ENCODE measurements around the gene UBN1.
"Not testable (repeated sequence)": the region's sequence is repeated elsewhere in the genome, so short reads cannot be mapped to it uniquely, and the experiment has no call there.

The UBN1 gene

DNA sequence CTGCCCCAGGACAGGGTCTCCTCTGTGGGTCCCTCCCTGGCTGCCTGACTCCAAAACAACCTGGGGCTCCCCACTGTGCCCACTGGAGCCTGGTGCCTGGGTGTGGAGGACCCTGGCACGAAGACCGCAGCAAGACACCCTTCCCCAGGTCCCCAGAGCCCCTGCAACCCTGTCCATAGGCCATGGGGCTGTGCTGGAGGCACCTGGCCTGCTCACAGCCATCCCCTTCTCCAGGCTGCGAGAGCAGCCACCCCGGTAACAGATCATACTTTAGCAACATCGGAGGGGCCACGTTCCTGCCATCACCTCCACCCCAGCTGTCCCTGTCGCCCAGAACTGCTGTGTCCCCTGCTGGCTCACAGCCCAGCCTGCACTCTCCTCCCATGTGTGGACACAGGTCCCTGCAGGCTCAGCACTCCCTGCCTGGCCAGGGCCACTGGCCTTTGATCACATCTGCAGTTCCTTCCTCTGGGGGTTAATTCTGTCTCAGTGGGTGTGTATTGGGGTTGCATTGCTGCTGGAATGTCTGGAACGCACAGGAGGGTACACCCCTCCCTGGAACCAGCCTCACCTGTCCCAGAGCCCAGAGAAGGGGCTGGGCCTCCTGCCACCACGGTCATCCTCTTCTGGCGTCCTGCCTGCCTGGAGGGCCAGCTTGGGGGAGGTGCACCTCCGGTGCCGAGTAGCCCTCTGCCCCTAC lies 77.5 kb downstream of the UBN1 start:
- TF ChIP-seq, protein P1, sequence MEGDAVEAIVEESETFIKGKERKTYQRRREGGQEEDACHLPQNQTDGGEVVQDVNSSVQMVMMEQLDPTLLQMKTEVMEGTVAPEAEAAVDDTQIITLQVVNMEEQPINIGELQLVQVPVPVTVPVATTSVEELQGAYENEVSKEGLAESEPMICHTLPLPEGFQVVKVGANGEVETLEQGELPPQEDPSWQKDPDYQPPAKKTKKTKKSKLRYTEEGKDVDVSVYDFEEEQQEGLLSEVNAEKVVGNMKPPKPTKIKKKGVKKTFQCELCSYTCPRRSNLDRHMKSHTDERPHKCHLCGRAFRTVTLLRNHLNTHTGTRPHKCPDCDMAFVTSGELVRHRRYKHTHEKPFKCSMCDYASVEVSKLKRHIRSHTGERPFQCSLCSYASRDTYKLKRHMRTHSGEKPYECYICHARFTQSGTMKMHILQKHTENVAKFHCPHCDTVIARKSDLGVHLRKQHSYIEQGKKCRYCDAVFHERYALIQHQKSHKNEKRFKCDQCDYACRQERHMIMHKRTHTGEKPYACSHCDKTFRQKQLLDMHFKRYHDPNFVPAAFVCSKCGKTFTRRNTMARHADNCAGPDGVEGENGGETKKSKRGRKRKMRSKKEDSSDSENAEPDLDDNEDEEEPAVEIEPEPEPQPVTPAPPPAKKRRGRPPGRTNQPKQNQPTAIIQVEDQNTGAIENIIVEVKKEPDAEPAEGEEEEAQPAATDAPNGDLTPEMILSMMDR (IDR thresholded peaks at IDR 0.05; ENCODE audit: low read depth, low read length), result no peak
- H3K4me3 ChIP-seq (ENCODE audit: low read depth, low read length), result no peak overlapping the region
- no peaks in the 10 kb centered on the region for H3K27me3 ChIP-seq (ENCODE audit: insufficient read depth, low read depth, severe bottlenecking)
- peaks cover 16% of the 10 kb centered on the region for H3K9me3 ChIP-seq (ENCODE audit: severe bottlenecking)
- H3K27ac ChIP-seq, result no peak overlapping the region
- DNase-seq, result no peak
- no peaks in the 10 kb centered on the region for H3K36me3 ChIP-seq

DNA sequence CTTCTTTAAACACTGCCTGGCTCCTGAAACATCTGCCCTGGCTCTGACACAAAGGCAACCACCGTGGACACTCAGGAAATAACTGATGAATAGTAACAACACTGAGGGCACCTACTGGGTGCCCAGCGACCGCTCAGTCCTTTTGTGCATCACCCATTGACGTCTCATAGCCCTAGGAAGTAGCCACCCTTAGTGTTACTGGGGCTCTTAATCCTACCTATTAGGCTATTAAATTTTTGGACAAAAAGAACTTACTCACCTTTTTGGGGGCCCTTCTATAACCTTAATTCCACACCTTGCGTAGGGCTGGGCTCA lies 78.0 kb downstream of the UBN1 start:
- H3K4me3 ChIP-seq (ENCODE audit: low read depth, low read length), result no peak overlapping the region
- no peak for DNase-seq

DNA sequence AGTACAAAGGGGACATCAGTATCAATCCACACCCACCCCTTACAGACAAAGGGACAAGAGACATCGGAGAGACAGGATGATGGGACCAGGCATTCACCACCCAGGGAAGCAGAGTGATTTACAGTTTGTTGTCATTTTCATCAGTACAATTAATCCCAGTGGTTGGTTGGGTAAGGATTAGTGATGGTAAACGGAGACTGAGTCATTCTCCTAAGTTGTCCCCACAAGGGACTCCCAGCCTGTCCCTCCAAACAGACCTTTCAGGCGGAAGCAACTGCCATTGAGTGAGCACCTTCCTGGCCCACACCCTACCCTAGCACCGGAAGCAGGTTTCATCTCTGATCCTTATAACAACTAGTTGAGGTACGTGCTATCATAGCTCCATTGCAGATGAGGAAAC lies 78.5 kb downstream of the UBN1 start:
- Histone ChIP-seq H3K9me3 (ENCODE audit: severe bottlenecking) (peaks cover 16% of the 10 kb centered on the region), H3K27me3 (ENCODE audit: insufficient read depth, low read depth, severe bottlenecking) (no peaks in the 10 kb centered on the region), H3K27ac (no peak overlapping the region), H3K36me3 (no peaks in the 10 kb centered on the region), H3K4me3 (ENCODE audit: low read depth, low read length) (no peak overlapping the region)
- no peak for DNase-seq
- TF ChIP-seq, protein P1 (IDR thresholded peaks at IDR 0.05; ENCODE audit: low read depth, low read length), result no peak

More for the DNA sequence above, 78.0 kb downstream of the UBN1 start:
- H3K27ac ChIP-seq, result no peak overlapping the region
- no peaks in the 10 kb centered on the region for H3K27me3 ChIP-seq (ENCODE audit: insufficient read depth, low read depth, severe bottlenecking)
- TF ChIP-seq, protein P1 (IDR thresholded peaks at IDR 0.05; ENCODE audit: low read depth, low read length), result no peak
- H3K36me3 ChIP-seq, result no peaks in the 10 kb centered on the region
- peaks cover 16% of the 10 kb centered on the region for H3K9me3 ChIP-seq (ENCODE audit: severe bottlenecking)

DNA sequence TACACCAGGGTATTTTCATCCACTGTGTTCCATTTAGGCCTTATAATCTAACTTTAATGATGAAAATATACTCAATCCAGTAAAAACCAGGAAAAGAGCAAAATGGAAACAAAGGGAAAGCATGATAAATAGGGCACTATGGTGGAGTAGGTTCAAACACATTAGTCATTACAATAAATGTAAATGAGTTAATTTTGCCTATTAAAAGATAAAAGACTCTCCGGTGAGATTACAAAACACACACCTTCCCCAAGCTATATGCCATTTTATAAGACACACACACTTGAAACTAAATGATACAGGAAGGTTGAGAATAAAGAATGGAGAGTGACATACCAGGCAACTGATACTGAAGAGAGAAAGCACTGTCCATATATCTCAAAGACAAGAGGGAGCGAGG lies 79.6 kb downstream of the UBN1 start:
- Histone ChIP-seq H3K9me3 (ENCODE audit: severe bottlenecking) (peaks cover 16% of the 10 kb centered on the region), H3K4me3 (ENCODE audit: low read depth, low read length) (no peak overlapping the region), H3K27me3 (ENCODE audit: insufficient read depth, low read depth, severe bottlenecking) (no peaks in the 10 kb centered on the region), H3K36me3 (no peaks in the 10 kb centered on the region), H3K27ac (no peak overlapping the region)
- DNase-seq, result no peak
- TF ChIP-seq, protein P1 (IDR thresholded peaks at IDR 0.05; ENCODE audit: low read depth, low read length), result no peak

DNA sequence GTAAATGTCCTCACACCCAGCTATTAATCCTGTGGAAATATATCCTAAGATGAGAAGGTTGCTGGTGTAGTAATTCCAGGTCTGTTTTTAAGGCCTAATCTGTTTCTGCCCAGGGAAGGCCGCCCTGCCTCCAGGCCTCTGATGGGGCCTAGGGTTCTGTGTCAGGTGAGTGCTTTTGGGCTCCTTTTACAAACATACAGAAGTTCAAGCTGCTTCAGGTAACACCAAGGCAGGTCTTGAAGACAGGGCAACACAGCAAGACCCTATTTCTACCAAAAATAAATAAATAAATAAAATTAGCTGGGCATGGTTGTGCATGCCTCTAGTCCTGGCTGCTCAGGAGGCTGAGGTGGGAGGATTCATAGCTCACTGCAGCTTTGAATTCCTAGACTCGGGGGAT lies 80.4 kb downstream of the UBN1 start:
- H3K9me3 ChIP-seq (ENCODE audit: severe bottlenecking), result peaks cover 16% of the 10 kb centered on the region
- no peaks in the 10 kb centered on the region for H3K36me3 ChIP-seq
- H3K27me3 ChIP-seq (ENCODE audit: insufficient read depth, low read depth, severe bottlenecking), result no peaks in the 10 kb centered on the region
- H3K4me3 ChIP-seq (ENCODE audit: low read depth, low read length), result no peak overlapping the region
- TF ChIP-seq, protein P1 (IDR thresholded peaks at IDR 0.05; ENCODE audit: low read depth, low read length), result no peak
- H3K27ac ChIP-seq, result no peak overlapping the region
- DNase-seq, result no peak

DNA sequence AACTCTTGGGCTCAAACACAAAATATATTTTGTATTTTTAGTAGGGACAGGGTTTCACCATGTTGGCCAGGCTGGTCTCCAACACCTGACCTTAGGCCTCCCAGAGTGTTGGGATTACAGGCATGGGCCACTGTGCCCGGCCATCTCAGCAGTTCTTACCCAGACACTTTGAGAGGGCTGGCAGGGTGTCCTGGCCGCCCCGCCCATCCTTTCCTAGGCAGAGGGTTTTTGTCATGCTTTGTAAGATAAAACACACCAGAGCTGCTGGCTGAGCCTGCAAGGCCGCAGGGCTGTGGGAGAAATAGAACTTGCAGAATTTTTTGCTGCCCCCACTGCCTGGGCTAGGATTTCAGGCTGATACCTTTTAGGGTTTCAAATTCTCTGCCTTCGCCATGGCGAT lies 80.9 kb downstream of the UBN1 start:
- H3K4me3 ChIP-seq (ENCODE audit: low read depth, low read length), result no peak overlapping the region
- H3K27me3 ChIP-seq (ENCODE audit: insufficient read depth, low read depth, severe bottlenecking), result no peaks in the 10 kb centered on the region
- H3K9me3 ChIP-seq (ENCODE audit: severe bottlenecking), result peaks cover 16% of the 10 kb centered on the region
- H3K36me3 ChIP-seq, result no peaks in the 10 kb centered on the region
- TF ChIP-seq, protein P1 (IDR thresholded peaks at IDR 0.05; ENCODE audit: low read depth, low read length), result no peak
- no peak overlapping the region for H3K27ac ChIP-seq
- no peak for DNase-seq

DNA sequence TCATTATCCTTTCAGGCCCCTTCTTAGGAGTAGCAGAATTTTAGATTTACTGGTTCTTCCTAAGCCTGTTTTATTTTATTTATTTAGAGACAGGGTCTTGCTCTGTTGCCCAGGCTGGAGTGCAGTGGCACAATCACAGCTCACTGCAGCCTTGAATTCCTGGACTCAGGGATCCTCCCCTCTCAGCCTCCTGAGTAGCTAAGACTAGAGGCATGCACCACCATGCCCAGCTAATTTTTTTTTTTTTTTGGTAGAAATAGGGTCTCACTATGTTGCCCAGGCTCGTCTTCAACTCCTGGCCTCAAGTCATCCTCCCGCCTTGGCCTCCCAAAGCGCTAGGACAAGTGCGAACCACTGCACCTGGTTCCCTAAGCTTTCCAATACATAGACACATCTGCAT lies 82.3 kb downstream of the UBN1 start:
- H3K9me3 ChIP-seq (ENCODE audit: severe bottlenecking), result peaks cover 16% of the 10 kb centered on the region
- not testable (repeated sequence) for H3K36me3 ChIP-seq; H3K27ac ChIP-seq; H3K27me3 ChIP-seq (ENCODE audit: insufficient read depth, low read depth, severe bottlenecking); H3K4me3 ChIP-seq (ENCODE audit: low read depth, low read length); DNase-seq
